Subcutaneous adipose tissue (tissue), 4 donors: ENCODE measurements around the gene DNAJC17. TPM values are rescaled to one million over a fixed set of nuclear protein-coding genes. Genes with fewer than 3 reads are reported as not detected.

Source experiments
- CTCF ChIP-seq: fragments of 450-650 bp; IDR thresholded peaks from one replicate; pipeline ENCODE4 v1.5.1; 2016; ENCODE audit warnings: low read depth, mild to moderate bottlenecking, control low read depth, antibody characterized with exemption, moderate library complexity
- total RNA-seq, 4 donors: library from RNA; depleted of rRNA; stranded (reverse); fragments of >200 nt; gene quantifications; one replicate each; pipeline ENCODE4 v1.1.0, GENCODE V29; 2016

The DNAJC17 gene
- total RNA-seq, 4 donors from 2014 or later: 12.1 to 33.9 (median 18.3) TPM

GRCh38 chr15:40803076-40803475 is 4.2 kb downstream of the DNAJC17 start:
- no peak for TF ChIP-seq CTCF

- no peak for TF ChIP-seq CTCF
Observed at GRCh38 chr15:40799523-40799922, 7.8 kb downstream of the DNAJC17 start.

- no peak for TF ChIP-seq CTCF
Observed at GRCh38 chr15:40796512-40796911, 10.8 kb downstream of the DNAJC17 start.

GRCh38 chr15:40796041-40796440 is 11.2 kb downstream of the DNAJC17 start:
- TF ChIP-seq CTCF: no peak

GRCh38 chr15:40793216-40793989 is 13.9 kb downstream of the DNAJC17 start:
- TF ChIP-seq CTCF: no peak

GRCh38 chr15:40792394-40792793 is 14.9 kb downstream of the DNAJC17 start:
- no peak for TF ChIP-seq CTCF

- TF ChIP-seq CTCF: no peak
Observed at GRCh38 chr15:40790718-40791117, 16.6 kb downstream of the DNAJC17 start.
